Stomach (tissue), 9 donors: ENCODE results near the gene SDR42E2. TPM values are rescaled to one million over a fixed set of nuclear protein-coding genes. Genes with fewer than 3 reads are reported as not detected.
"Not testable (repeated sequence)": the region's sequence is repeated elsewhere in the genome, so short reads cannot be mapped to it uniquely, and the experiment has no call there.

Experiments
- DNase-seq, 2 donors: peaks; one replicate each; pipeline versions ENCODE4 v3.0.0 to v3.0.0-alpha.2; 2013 to 2019
- H3K27ac ChIP-seq, 5 donors: fragments of 200-600 bp in 4 of 5; sonication (generic) in 4 of 5; one replicate each; pipeline ENCODE4 v1.5.1; 2013 to 2019; ENCODE audit warnings: mild to moderate bottlenecking in 1 of 5, moderate library complexity in 1 of 5
- H3K27me3 ChIP-seq, 3 donors: fragments of 200-600 bp; sonication (generic); one replicate each; pipeline ENCODE4 v1.5.1; 2017 to 2019; ENCODE audit warnings: mixed run types in 1 of 3
- H3K36me3 ChIP-seq, 4 donors: fragments of 200-600 bp; sonication (generic); 1 replicate in 3 of 4; 2 replicates in 1 of 4; pipeline ENCODE4 v1.5.1; 2016 to 2019
- H3K4me1 ChIP-seq, 4 donors: fragments of 200-600 bp; sonication (generic); one replicate each; pipeline ENCODE4 v1.5.1; 2016 to 2019
- H3K4me3 ChIP-seq, 4 donors: fragments of 200-600 bp; sonication (generic) in 3 of 4; one replicate each; pipeline ENCODE4 v1.5.1; 2016 to 2019; ENCODE audit warnings: mild to moderate bottlenecking in 1 of 4
- H3K9me3 ChIP-seq, 4 donors: fragments of 200-600 bp; sonication (generic); one replicate each; pipeline ENCODE4 v1.5.1; 2016 to 2019
- EP300 ChIP-seq: sonication (generic); formaldehyde crosslinking; IDR thresholded peaks from one replicate; pipeline ENCODE4 v1.6.1; 2017; ENCODE audit warnings: antibody characterized with exemption
- POLR2A ChIP-seq, 4 donors: fragments of 450-650 bp; IDR thresholded peaks; one replicate each; pipeline ENCODE4 v1.6.1; 2016; ENCODE audit warnings: antibody characterized with exemption in 4 of 4, control low read depth in 2 of 4, mild to moderate bottlenecking in 1 of 4, moderate library complexity in 1 of 4
- POLR2AphosphoS5 ChIP-seq, 3 donors: sonication (generic); formaldehyde crosslinking; IDR thresholded peaks; one replicate each; pipeline ENCODE4 v1.6.1; 2016; ENCODE audit warnings: antibody characterized with exemption in 3 of 3
- WGBS, 5 donors: extraction: QIAGEN DNeasy Blood & Tissue Kit in 3 of 5; methylation state at CpG; one replicate each; pipeline versions ENCODE4 v1.1.5 to v1.1.7; 2013 to 2018; 5-methylcytosine and 5-hydroxymethylcytosine counted together
- intact Hi-C: fragments of 100-400 bp; cut with DNase I; formaldehyde crosslinking; loops from one replicate; pipeline ENCODE4 v1.15.1; 2023; ENCODE audit warnings: low total_unique reads
- polyA plus RNA-seq, 3 donors: library from polyadenylated mRNA; stranded (reverse); fragments of 200-250 nt; gene quantifications; one replicate each; pipeline ENCODE4 v1.2.3, GENCODE V29; 2013
- total RNA-seq, 5 donors: library from RNA; depleted of rRNA; stranded (reverse); fragments of >200 nt; gene quantifications; one replicate each; pipeline versions ENCODE4 v1.1.0 to v1.2.3, GENCODE V29; 2014 to 2016
- TF ChIP-seq, protein P1 (sequence below), 7 experiments: fragments of 450-650 bp in 4 of 7; fragments of 200-600 bp in 3 of 7; sonication (generic) in 3 of 7; IDR thresholded peaks; one replicate each; pipeline ENCODE4 v1.5.1; 2016 to 2019; ENCODE audit warnings: antibody characterized with exemption in 7 of 7, control low read depth in 2 of 7, mild to moderate bottlenecking in 1 of 7
- donor health status: healthy with polysubstance abuse.
- donor health status: Bipolar disorder and iron deficiency.
- donor health status: healthy.

SDR42E2 gene
- total and polyA plus RNA-seq, 8 donors = not detected

- intact Hi-C loops = no loop called here
- DNase-seq = no peak
- H3K36me3 ChIP-seq = no peaks in the 10 kb centered on the region
- no peaks in the 10 kb centered on the region for H3K4me1 ChIP-seq
- TF ChIP-seq POLR2A (IDR thresholded peaks at IDR 0.05) (no peak), EP300 (no peak), POLR2AphosphoS5 (IDR thresholded peaks at IDR 0.05) (no peak)
- TF ChIP-seq, protein P1, sequence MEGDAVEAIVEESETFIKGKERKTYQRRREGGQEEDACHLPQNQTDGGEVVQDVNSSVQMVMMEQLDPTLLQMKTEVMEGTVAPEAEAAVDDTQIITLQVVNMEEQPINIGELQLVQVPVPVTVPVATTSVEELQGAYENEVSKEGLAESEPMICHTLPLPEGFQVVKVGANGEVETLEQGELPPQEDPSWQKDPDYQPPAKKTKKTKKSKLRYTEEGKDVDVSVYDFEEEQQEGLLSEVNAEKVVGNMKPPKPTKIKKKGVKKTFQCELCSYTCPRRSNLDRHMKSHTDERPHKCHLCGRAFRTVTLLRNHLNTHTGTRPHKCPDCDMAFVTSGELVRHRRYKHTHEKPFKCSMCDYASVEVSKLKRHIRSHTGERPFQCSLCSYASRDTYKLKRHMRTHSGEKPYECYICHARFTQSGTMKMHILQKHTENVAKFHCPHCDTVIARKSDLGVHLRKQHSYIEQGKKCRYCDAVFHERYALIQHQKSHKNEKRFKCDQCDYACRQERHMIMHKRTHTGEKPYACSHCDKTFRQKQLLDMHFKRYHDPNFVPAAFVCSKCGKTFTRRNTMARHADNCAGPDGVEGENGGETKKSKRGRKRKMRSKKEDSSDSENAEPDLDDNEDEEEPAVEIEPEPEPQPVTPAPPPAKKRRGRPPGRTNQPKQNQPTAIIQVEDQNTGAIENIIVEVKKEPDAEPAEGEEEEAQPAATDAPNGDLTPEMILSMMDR (IDR thresholded peaks at IDR 0.05) = no peak
- no peak overlapping the region for H3K27ac ChIP-seq
- H3K9me3 ChIP-seq = peaks cover 0 to 6% (median 0%) of the 10 kb centered on the region in 4 donors
- no peaks in the 10 kb centered on the region for H3K27me3 ChIP-seq
- 76 to 82% (median 78%) methylated on average over 15 of the region's 15 CpGs for WGBS, 5 donors
- no peak overlapping the region for H3K4me3 ChIP-seq
These were observed 36.2 kb upstream of the SDR42E2 start for GRCh38 chr16:22126037-22126558.

DNA sequence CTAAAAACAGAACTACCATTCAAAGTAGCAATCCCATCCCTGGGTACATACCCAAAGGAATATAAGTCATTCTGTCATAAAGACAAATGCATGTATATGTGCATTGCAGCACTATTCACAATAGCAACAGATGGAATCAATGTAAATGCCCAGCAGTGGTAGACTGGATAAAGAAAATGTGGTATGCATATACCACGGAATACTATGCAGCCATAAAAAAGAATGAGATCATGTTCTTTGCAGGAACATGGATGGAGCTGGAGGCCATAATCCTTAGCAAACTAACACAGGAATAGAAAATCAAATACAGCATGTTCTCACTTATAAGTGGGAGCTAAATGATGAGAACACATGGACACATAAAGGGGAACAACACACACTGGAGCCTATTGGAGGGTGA lies 33.8 kb upstream of the SDR42E2 start:
- H3K36me3 ChIP-seq, H3K27me3 ChIP-seq, H3K4me3 ChIP-seq, H3K9me3 ChIP-seq, intact Hi-C loops, DNase-seq, H3K4me1 ChIP-seq, H3K27ac ChIP-seq: not testable (repeated sequence)
- WGBS, 5 donors = 85 to 96% (median 93%) methylated on average over 1 of the region's 1 CpG

GRCh38 chr16:22130528-22130927 lies 31.8 kb upstream of the SDR42E2 start:
- intact Hi-C loops = no loop called here

DNA sequence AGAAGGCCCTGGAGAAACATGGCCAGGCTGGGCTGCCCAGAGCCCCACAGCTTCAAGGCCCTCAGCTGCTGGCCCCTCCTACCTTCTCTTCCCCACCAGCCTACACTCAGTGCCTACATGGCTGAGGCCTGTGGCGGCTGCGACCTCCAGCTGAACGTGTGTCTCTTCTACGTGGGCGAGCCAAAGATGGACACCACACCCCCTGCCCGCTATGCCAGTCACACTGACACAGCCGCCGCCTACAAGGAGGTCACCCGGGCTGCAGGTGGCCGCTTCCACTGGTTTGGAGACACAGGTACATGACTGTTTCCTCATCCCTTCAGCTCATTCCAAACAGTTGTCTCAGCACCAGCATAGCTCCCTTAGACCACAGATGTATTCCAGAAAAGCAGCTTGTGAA lies 29.5 kb upstream of the SDR42E2 start:
- TF ChIP-seq POLR2A (IDR thresholded peaks at IDR 0.05) = no peak
- no peak for TF ChIP-seq EP300
- TF ChIP-seq, protein P1 (IDR thresholded peaks at IDR 0.05) = no peak
- intact Hi-C loops = no loop called here
- DNase-seq = no peak
- H3K4me3 ChIP-seq = no peak overlapping the region
- H3K36me3 ChIP-seq = no peaks in the 10 kb centered on the region
- no peaks in the 10 kb centered on the region for H3K27me3 ChIP-seq
- H3K4me1 ChIP-seq = no peaks in the 10 kb centered on the region
- peaks cover 0 to 6% (median 0%) of the 10 kb centered on the region in 4 donors for H3K9me3 ChIP-seq
- no peak overlapping the region for H3K27ac ChIP-seq
- 80 to 91% (median 86%) methylated on average over 10 of the region's 10 CpGs for WGBS, 5 donors

More at GRCh38 chr16:22130528-22130927, 31.8 kb upstream of the SDR42E2 start:
- Histone ChIP-seq H3K4me1 (no peaks in the 10 kb centered on the region), H3K4me3 (no peak overlapping the region), H3K36me3 (no peaks in the 10 kb centered on the region), H3K27ac (no peak overlapping the region), H3K27me3 (no peaks in the 10 kb centered on the region), H3K9me3 (peaks cover 0 to 6% (median 0%) of the 10 kb centered on the region in 4 donors)
- TF ChIP-seq EP300 (no peak), POLR2AphosphoS5 (IDR thresholded peaks at IDR 0.05) (no peak), POLR2A (IDR thresholded peaks at IDR 0.05) (no peak)
- TF ChIP-seq, protein P1 (IDR thresholded peaks at IDR 0.05) = no peak
- DNase-seq = no peak

- Histone ChIP-seq H3K27ac (no peak overlapping the region), H3K9me3 (no peaks in the 10 kb centered on the region), H3K27me3 (peaks cover 0 to 3% (median 0%) of the 10 kb centered on the region in 3 donors), H3K4me3 (no peak overlapping the region), H3K36me3 (no peaks in the 10 kb centered on the region), H3K4me1 (no peaks in the 10 kb centered on the region)
- intact Hi-C loops = no loop called here
- TF ChIP-seq POLR2A (IDR thresholded peaks at IDR 0.05) = no peak
- no peak for TF ChIP-seq POLR2AphosphoS5 (IDR thresholded peaks at IDR 0.05)
- TF ChIP-seq, protein P1 (IDR thresholded peaks at IDR 0.05) = no peak
- TF ChIP-seq EP300 = no peak
- 61 to 82% (median 77%) methylated on average over 8 of the region's 8 CpGs for WGBS, 5 donors
- DNase-seq = no peak
These were observed 23.8 kb upstream of the SDR42E2 start for GRCh38 chr16:22138482-22138881.
